Islet precursor cell (in vitro differentiated cells): ENCODE results near the gene PGLYRP2.

Experiments
- DNase-seq: peaks from one replicate; pipeline ENCODE4 v3.0.0-alpha.2; 2018

The PGLYRP2 gene

GRCh38 chr19:15422296-15423075 lies 56.8 kb downstream of the PGLYRP2 start:
- DNase-seq: no peak

GRCh38 chr19:15421721-15422260 lies 57.5 kb downstream of the PGLYRP2 start:
- no peak for DNase-seq

- DNase-seq: no peak
Measured at GRCh38 chr19:15421136-15421695, 58.1 kb downstream of the PGLYRP2 start.

- no peak for DNase-seq
Measured at GRCh38 chr19:15419413-15420025, 59.8 kb downstream of the PGLYRP2 start.
